Activated T-cell treated with anti-CD3 and anti-CD28 coated beads, Interleukin-2, amount 50 U/mL, for 72 hours (primary cell): ENCODE results near the gene DARS1. TPM values are rescaled to one million over a fixed set of nuclear protein-coding genes. Genes with fewer than 3 reads are reported as not detected.
"Not testable (repeated sequence)": the region's sequence is repeated elsewhere in the genome, so short reads cannot be mapped to it uniquely, and the experiment has no call there.

Experiments used
- ATAC-seq, 2 donors: fragments of 150-1000 bp; cut with Tn5 transposase; replicated peaks in 1 of 2; 2 replicates each; pipeline ENCODE4 v1.10.0; 2021; ENCODE audit warnings: moderate library complexity in 2 of 2, mild to moderate bottlenecking in 1 of 2
- DNase-seq, 2 donors: peaks; one replicate each; pipeline ENCODE4 v3.0.0; 2021 to 2022; ENCODE audit warnings: mixed read lengths in 1 of 2
- H3K27ac Mint-ChIP-seq: one replicate; pipeline ENCODE4 v1.8.0; 2022; ENCODE audit warnings: mild to moderate bottlenecking, moderate library complexity, mixed read lengths
- H3K27me3 Mint-ChIP-seq: one replicate; pipeline ENCODE4 v1.8.0; 2022; ENCODE audit warnings: low read depth, mixed read lengths
- H3K36me3 Mint-ChIP-seq, 2 donors: one replicate each; pipeline ENCODE4 v1.8.0; 2022; ENCODE audit warnings: mixed read lengths in 2 of 2, mild to moderate bottlenecking in 1 of 2; ENCODE audit not compliant: insufficient read depth in 2 of 2
- H3K4me1 Mint-ChIP-seq: one replicate; pipeline ENCODE4 v1.8.0; 2022; ENCODE audit warnings: low read depth, mixed read lengths
- H3K4me3 Mint-ChIP-seq, 2 donors: one replicate each; pipeline ENCODE4 v1.8.0; 2022; ENCODE audit warnings: mild to moderate bottlenecking in 2 of 2, mixed read lengths in 2 of 2, moderate library complexity in 2 of 2
- H3K9me3 Mint-ChIP-seq, 2 donors: one replicate each; pipeline ENCODE4 v1.8.0; 2022; ENCODE audit warnings: mixed read lengths in 2 of 2
- total RNA-seq, 2 donors: library from RNA; stranded (reverse); gene quantifications; one replicate each; pipeline ENCODE4 v1.2.3, GENCODE V29; 2022

The DARS1 gene
- total RNA-seq, 2 donors from 2014 or later, result 224 to 264 TPM

DNA sequence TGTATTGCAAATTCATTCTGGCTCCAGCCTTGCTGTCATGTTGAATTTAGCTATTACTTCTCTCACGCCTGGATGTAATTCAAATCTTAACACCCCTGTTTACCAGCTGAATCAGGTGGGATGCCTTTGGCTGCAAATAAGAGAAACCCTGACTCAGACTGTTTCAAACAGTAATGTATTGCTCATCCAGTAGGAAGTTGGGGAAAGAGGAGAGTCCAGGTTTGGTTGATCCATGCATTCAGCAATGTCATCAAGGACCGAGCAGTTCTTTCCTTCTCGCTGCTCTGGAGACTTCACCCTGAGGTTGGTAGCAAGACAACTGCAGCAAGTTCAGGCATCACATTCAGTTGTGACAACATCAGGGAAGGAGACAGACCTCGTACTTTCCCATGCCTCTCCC is 6.4 kb upstream of the DARS1 start:
- ATAC-seq (no peak), DNase-seq (no peak)
- Mint-ChIP-seq H3K4me1 (peaks cover 20% of the 10 kb centered on the region), H3K27me3 (no peaks in the 10 kb centered on the region), H3K4me3 (no peak overlapping the region), H3K27ac (no peak overlapping the region), H3K36me3 (peaks cover 6 to 9% of the 10 kb centered on the region in 2 donors), H3K9me3 (peaks cover 3 to 4% of the 10 kb centered on the region in 2 donors)

DNA sequence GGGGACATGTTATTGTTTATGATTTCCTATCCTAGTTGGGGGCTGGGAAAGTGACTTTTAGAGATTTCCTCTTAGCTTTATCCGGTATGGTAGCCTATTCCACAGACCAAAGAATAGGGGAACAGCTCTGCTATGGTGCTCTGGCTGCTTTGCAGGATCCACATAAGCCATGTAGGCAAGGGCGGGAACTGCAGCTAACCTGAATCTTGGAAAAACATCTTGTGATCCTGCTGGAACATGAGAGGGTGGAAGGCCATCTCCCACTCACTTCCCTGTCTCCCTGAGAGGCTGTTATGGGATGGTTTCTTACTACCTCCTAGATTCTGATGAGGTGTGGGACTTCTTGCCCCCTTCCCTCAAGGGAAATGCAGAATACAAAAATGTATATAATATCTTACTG is 2.0 kb upstream of the DARS1 start:
- ATAC-seq (no peak), DNase-seq (no peak)
- Mint-ChIP-seq H3K9me3 (peaks cover 0 to 2% of the 10 kb centered on the region in 2 donors), H3K4me1 (peaks cover 44% of the 10 kb centered on the region), H3K27ac (no peak overlapping the region), H3K4me3 (peak overlapping the region in 1 of 2 donors; percentile 99), H3K36me3 (peaks cover 13 to 15% of the 10 kb centered on the region in 2 donors), H3K27me3 (no peaks in the 10 kb centered on the region)

DNA sequence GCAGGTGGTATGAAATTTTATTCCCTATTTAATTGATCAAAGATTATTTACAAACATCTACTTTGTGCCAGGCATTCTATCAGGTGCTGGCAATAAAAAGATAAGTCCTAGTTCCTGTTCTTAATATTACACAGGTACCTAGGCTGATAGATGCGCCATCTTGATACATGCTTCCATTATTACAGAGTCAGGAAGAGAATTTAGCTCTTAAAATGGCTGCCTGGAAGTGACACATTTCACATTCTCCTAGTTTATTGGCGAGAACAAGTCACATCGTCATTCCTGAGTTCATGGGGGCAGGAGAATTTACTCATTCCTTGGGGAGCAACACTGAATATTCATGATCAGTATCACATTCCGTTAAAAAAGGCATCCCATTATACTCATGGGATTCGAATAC is 1.1 kb upstream of the DARS1 start:
- Mint-ChIP-seq H3K4me1 (peaks cover 54% of the 10 kb centered on the region), H3K4me3 (peak overlapping the region; percentile 95 to 99), H3K9me3 (peaks cover 0 to 2% of the 10 kb centered on the region in 2 donors), H3K27ac (peak overlapping the region; percentile 85), H3K36me3 (peaks cover 18 to 21% of the 10 kb centered on the region in 2 donors), H3K27me3 (no peaks in the 10 kb centered on the region)
- no peak for DNase-seq
- no peak for ATAC-seq

DNA sequence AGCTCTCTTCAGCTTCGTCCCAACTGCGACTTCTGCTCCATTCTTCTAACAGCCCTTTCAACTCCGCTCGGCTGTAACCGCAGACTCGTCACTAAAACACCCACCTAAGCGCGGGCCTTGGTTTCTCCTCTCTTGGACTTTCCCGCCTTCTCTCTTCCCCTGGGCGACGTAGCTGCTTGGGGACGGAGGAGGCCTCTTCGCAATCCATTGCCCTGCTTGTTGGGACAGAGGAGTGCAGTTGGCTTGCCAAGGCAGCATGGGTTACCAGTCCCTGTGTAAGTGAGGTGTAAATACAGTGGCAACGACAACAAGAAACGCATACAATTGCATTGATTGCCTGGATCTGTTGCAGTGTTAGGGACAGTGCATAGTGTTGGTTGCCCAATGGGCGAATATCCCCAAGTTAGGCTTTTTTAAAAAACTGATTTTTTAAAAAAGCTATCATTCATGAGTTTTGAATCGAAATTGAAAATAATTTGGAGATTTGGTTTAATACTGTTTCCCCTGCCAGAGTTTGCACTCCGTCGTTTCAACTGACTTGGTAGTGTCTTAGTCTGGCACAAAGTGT is 484 bp upstream of the DARS1 start:
- H3K27ac Mint-ChIP-seq, result peak overlapping the region; percentile 99
- H3K4me3 Mint-ChIP-seq, result peak overlapping the region; percentile 95 to 99
- H3K4me1 Mint-ChIP-seq, result peaks cover 54% of the 10 kb centered on the region
- H3K36me3 Mint-ChIP-seq, result peaks cover 22 to 23% of the 10 kb centered on the region in 2 donors
- ATAC-seq (peak; percentile 75 to 76), DNase-seq (peak; percentile 79 to 83)
- H3K27me3 Mint-ChIP-seq, result no peaks in the 10 kb centered on the region
- H3K9me3 Mint-ChIP-seq, result peaks cover 0 to 2% of the 10 kb centered on the region in 2 donors

DNA sequence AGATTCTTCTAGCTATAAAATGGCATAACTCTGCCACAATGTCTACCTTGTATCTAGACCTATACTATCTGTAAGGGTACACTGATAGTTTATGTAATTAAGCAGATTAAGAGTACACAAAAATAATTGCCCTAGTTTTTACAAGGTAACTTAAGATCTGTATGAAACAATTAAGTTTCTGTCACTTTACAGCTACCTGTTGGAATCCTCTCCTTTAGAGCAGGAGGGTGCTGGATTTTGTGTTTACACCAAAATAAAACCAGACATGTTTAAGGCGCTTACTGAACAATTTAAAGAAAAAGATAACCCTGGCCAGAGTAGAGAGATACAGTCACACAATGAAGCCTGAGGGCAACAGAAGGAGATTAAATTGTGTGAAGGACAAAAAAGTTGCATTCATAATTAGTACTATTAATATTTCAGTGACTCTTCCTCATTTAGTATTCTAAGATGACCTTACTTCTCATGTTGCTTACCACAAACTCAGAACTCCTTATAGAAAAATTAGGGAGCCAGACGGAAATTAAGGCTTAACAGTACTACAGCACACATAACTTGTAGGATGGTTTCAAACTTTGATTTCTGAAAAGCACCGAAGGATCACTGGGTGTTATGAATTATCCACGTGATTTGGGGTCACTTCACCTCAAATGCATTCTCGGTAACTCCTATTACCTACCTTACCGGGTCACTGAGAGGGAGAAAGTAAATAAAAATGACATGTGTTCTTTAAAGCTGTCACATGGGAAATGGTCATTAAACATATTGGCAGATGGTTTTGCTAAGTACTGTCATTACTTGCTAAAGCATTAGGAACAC is 1.0 kb downstream of the DARS1 start:
- no peaks in the 10 kb centered on the region for H3K27me3 Mint-ChIP-seq
- H3K27ac Mint-ChIP-seq, result peak overlapping the region; percentile 100
- peak overlapping the region; percentile 95 to 99 for H3K4me3 Mint-ChIP-seq
- no peaks in the 10 kb centered on the region for H3K9me3 Mint-ChIP-seq
- peaks cover 63% of the 10 kb centered on the region for H3K4me1 Mint-ChIP-seq
- no peak for DNase-seq
- peak in 1 of 2 donors; percentile 3 for ATAC-seq
- peaks cover 26 to 38% of the 10 kb centered on the region in 2 donors for H3K36me3 Mint-ChIP-seq

DNA sequence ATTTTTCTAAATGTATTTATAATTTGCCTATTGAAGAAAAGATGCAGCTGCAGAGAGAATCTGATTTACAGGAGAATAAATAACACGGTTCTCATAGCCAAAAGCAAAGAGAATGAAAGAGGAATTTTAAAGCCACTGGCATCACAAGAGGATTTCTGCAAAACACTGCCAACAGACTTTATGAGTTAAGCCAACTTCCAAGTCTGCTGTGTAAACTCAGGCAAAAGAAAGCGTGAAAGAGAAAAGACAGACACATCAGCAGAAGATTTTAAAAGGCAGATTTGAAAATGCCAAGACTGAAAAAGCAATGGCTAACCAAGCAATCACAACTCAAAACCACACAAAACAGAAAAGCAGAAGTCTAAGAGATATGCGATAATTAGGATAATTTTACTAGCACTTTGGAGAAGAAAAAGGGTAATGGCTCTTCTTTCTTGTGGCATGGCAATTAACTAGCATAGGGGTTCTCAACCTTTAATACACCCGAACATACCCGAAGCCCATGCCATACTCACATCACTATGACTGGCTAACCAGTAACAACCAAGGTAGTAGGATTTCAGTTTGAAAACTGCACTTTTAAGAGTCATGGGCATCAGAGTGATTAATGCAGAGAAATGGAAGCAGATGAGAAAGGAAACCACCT is 4.9 kb downstream of the DARS1 start:
- H3K27ac Mint-ChIP-seq, result peak overlapping the region; percentile 78
- H3K36me3 Mint-ChIP-seq, result peaks cover 33 to 62% of the 10 kb centered on the region in 2 donors
- ATAC-seq (no peak), DNase-seq (no peak)
- peaks cover 70% of the 10 kb centered on the region for H3K4me1 Mint-ChIP-seq
- no peaks in the 10 kb centered on the region for H3K27me3 Mint-ChIP-seq
- H3K9me3 Mint-ChIP-seq, result no peaks in the 10 kb centered on the region
- peak overlapping the region; percentile 35 to 58 for H3K4me3 Mint-ChIP-seq

DNA sequence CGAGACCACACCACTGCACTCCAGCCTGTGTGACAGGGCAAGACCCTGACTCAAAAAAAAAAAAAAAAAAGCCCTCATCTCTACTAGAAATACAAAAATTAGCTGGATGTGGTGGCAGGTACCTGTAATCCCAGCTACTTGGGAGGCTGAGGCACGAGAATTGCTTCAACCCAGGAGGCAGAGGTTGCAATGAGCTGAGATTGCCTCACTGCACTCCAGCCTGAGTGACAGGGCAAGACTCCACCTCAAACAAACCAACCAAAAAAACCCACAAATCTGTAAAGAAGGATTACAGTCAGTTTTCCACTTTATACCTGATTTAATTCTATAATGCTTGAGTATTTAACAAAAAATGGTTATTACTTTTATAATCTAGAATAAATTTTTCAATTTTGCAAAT is 9.7 kb downstream of the DARS1 start:
- Mint-ChIP-seq H3K36me3 (peaks cover 36 to 69% of the 10 kb centered on the region in 2 donors), H3K9me3 (peaks cover 2 to 4% of the 10 kb centered on the region in 2 donors), H3K4me1 (peaks cover 63% of the 10 kb centered on the region), H3K27me3 (no peaks in the 10 kb centered on the region), H3K27ac (no peak overlapping the region), H3K4me3 (no peak overlapping the region)
- DNase-seq (no peak), ATAC-seq (no peak)

DNA sequence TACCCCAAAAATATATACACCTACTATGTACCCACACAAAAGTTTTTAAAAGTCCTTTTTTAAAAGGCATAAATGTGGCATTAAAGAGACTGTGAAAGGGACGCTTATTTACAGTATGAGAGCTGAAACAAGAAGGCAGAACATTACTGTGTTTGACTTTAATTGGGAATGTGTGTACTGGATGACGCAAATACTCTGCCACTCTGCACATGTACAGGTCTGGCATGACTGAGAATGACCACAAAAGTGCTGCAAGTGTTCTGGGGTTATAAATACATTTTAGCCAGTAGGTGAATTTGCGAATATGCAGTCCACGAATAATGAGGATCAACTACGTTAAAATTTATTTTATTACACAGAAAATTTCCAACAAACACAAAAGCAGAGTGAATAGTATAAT is 11.4 kb downstream of the DARS1 start:
- no peaks in the 10 kb centered on the region for H3K27me3 Mint-ChIP-seq
- H3K9me3 Mint-ChIP-seq, result peaks cover 2 to 6% of the 10 kb centered on the region in 2 donors
- no peak for ATAC-seq
- peaks cover 56% of the 10 kb centered on the region for H3K4me1 Mint-ChIP-seq
- peaks cover 30 to 66% of the 10 kb centered on the region in 2 donors for H3K36me3 Mint-ChIP-seq
- H3K27ac Mint-ChIP-seq, result no peak overlapping the region
- no peak overlapping the region for H3K4me3 Mint-ChIP-seq
- no peak for DNase-seq

DNA sequence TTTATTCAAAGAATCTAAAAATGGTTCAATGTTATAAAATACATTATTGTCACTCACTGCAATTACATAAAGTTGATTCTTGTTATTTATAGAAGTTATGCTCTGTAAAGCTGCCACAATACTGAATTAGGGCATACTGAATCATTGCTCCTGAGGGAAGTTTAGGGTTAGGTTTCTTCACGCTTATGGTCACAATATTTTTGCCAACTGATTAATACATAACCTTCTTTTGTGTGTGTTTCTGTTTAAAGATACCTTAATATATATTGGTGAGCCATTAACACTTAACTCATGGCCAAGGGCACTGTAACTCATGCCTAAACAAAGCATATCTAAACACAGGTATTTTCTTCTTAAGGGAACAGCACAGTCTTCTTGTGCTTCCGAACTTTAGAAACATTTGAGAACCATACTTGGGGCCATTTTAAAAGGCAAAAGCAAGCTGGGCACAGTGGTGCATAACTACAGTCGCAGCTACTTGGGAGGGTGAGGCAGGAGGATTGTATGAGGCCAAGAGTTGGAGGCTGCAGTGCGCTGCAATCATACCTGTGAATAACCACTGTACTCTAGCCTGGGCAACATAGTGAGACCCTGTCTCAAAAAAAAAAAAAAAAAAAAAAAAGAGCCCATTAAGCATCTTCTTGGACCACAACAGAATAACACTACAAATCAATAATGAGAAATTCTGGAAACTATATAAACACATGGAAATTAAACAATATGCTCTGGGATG is 15.6 kb downstream of the DARS1 start:
- DNase-seq (no peak), ATAC-seq (no peak)
- peaks cover 2 to 6% of the 10 kb centered on the region in 2 donors for H3K9me3 Mint-ChIP-seq
- no peak overlapping the region for H3K4me3 Mint-ChIP-seq
- peaks cover 23 to 56% of the 10 kb centered on the region in 2 donors for H3K36me3 Mint-ChIP-seq
- H3K27ac Mint-ChIP-seq, result no peak overlapping the region
- no peaks in the 10 kb centered on the region for H3K27me3 Mint-ChIP-seq
- H3K4me1 Mint-ChIP-seq, result peaks cover 59% of the 10 kb centered on the region

DNA sequence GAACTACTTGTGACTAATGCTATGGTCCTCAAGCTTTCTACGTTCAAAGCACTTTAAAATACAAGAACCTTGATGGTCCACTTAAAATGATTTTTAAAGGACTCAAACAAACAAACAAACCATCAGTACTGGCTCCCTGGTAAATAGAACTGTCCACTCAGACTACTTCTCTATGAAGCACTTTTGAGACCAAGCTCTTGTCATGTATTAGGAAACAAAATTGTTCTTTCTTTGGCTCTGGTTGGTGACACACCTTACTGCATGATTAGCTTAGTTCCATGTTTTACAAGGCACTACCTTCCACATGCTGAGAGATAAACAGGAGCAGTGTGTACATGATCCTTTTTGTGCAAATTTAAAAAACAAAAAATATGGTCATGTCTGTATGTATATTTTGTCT is 19.7 kb downstream of the DARS1 start:
- no peak overlapping the region for H3K4me3 Mint-ChIP-seq
- H3K27me3 Mint-ChIP-seq, result no peaks in the 10 kb centered on the region
- H3K4me1 Mint-ChIP-seq, result peaks cover 65% of the 10 kb centered on the region
- no peak for ATAC-seq
- DNase-seq, result no peak
- peaks cover 0 to 3% of the 10 kb centered on the region in 2 donors for H3K9me3 Mint-ChIP-seq
- peaks cover 9 to 42% of the 10 kb centered on the region in 2 donors for H3K36me3 Mint-ChIP-seq
- no peak overlapping the region for H3K27ac Mint-ChIP-seq

DNA sequence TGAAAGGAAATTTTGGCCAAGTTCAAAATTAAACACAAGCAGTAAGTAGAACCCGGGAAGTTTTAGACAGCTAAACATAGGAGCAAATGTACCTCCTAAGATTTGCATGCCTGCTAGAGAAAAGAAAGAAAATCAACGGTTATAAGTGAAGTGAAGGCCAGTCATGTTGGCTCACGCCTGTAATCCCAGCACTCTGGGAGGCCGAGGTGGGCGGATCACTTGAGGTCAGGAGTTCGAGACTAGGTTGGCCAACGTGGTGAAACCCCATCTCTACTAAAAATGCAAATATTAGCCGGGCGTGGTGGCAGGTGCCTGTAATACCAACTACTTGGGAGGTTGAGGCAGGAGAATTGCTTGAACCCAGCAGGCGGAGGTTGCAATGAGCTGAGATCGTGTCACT is 21.0 kb downstream of the DARS1 start:
- Mint-ChIP-seq H3K4me3 (peak overlapping the region in 1 of 2 donors; percentile 31), H3K4me1 (peaks cover 71% of the 10 kb centered on the region)
- not testable (repeated sequence) for H3K27me3 Mint-ChIP-seq

DNA sequence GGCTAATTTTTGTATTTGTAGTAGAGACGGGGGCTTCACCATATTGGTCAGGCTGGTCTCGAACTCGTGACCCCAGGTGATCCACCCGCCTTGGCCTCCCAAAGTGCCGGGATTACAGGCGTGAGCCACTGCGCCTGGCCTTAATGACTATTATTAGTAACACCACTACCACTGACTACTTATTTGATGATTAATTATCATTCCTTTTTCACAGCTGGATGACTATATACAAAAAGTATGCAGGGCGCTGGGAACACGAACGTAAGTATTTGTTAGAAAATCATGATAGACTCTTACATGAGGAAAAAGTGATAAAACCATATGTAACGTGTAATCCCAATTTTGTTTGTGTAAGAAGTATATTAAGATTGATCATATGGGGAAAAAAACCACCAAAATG is 21.6 kb downstream of the DARS1 start:
- Mint-ChIP-seq H3K27me3 (no peaks in the 10 kb centered on the region), H3K9me3 (no peaks in the 10 kb centered on the region), H3K36me3 (peaks cover 12 to 41% of the 10 kb centered on the region in 2 donors), H3K4me3 (peak overlapping the region; percentile 31 to 36), H3K4me1 (peaks cover 68% of the 10 kb centered on the region), H3K27ac (peak overlapping the region; percentile 32)
- ATAC-seq, result no peak
- DNase-seq, result no peak

More for the DNA sequence above, 21.0 kb downstream of the DARS1 start:
- ATAC-seq, H3K9me3 Mint-ChIP-seq, DNase-seq: not testable (repeated sequence)
- Mint-ChIP-seq H3K27ac (peak overlapping the region; percentile 32), H3K36me3 (peaks cover 12 to 41% of the 10 kb centered on the region in 2 donors)
